Measurements from ENCODE around the gene SH3GL1.

Gene SH3GL1

DNA sequence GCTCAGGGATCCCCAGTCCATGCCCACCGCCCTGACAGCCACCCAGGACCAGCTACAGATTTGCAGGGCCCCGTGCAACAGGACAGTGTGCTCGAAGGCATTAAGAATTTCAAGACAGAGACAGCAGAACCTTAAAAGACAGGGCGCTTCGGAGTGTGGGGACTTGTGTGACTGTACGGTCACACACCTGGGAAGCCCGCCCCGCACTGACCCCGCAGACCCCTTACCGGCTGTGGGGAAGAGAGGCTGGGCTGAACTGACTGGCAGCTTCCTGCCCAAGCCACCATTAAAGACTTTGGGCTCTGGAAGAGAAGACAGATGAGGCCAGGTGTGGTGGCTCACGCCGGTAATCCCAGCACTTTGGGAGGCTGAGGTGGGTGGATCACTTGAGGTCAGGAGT lies 76.1 kb downstream of the SH3GL1 start:
- H3K9me3 ChIP-seq (ENCODE audit: control insufficient read depth in 5 of 5, low read length in 5 of 5), result peaks cover 0 to 4% (median 0%) of the 10 kb centered on the region in 5 donors
- H3K4me1 ChIP-seq (ENCODE audit: control insufficient read depth in 5 of 5, insufficient read depth in 5 of 5, low read length in 5 of 5), result peaks cover 0 to 23% (median 18%) of the 10 kb centered on the region in 5 donors
- peaks cover 0 to 11% (median 7%) of the 10 kb centered on the region in 5 donors for H3K27me3 ChIP-seq (ENCODE audit: control insufficient read depth in 5 of 5, insufficient read depth in 4 of 5, low read length in 5 of 5)
- no peaks in the 10 kb centered on the region for H3K36me3 ChIP-seq (ENCODE audit: control insufficient read depth in 5 of 5, insufficient read depth in 5 of 5, low read length in 5 of 5)
- H3K9ac ChIP-seq (ENCODE audit: low read length in 5 of 5), result no peak overlapping the region
- H3K4me3 ChIP-seq (ENCODE audit: low read depth in 1 of 5, low read length in 5 of 5), result no peak overlapping the region
- no peak overlapping the region for H3K27ac ChIP-seq (ENCODE audit: low read depth, low read length)

DNA sequence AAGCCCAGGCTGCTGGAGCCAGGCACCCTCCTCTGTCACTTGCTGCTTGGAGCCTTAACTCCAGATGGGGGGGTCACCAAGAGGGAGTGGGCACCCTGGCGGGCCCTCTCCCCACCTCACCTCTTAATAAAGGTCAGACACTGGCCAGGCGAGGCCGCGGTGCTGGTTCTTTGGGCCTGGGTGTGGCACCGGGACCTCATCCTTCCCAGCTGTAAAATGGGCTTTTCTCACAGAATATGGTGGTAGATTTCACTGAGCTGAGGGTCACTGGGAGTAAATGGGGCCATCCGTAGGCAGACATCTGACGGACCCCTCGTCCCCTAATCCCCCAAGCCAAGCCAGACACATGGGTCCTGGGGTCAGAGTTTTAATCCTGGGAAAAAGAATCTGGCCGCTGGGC lies 76.7 kb downstream of the SH3GL1 start:
- H3K4me3 ChIP-seq (ENCODE audit: low read depth in 1 of 5, low read length in 5 of 5), result no peak overlapping the region
- H3K9ac ChIP-seq (ENCODE audit: low read length in 5 of 5), result no peak overlapping the region
- H3K27ac ChIP-seq (ENCODE audit: low read depth, low read length), result no peak overlapping the region
- peaks cover 0 to 4% (median 0%) of the 10 kb centered on the region in 5 donors for H3K9me3 ChIP-seq (ENCODE audit: control insufficient read depth in 5 of 5, low read length in 5 of 5)
- H3K27me3 ChIP-seq (ENCODE audit: control insufficient read depth in 5 of 5, insufficient read depth in 4 of 5, low read length in 5 of 5), result peaks cover 0 to 11% (median 7%) of the 10 kb centered on the region in 5 donors
- H3K4me1 ChIP-seq (ENCODE audit: control insufficient read depth in 5 of 5, insufficient read depth in 5 of 5, low read length in 5 of 5), result peaks cover 0 to 18% (median 17%) of the 10 kb centered on the region in 5 donors
- no peaks in the 10 kb centered on the region for H3K36me3 ChIP-seq (ENCODE audit: control insufficient read depth in 5 of 5, insufficient read depth in 5 of 5, low read length in 5 of 5)

DNA sequence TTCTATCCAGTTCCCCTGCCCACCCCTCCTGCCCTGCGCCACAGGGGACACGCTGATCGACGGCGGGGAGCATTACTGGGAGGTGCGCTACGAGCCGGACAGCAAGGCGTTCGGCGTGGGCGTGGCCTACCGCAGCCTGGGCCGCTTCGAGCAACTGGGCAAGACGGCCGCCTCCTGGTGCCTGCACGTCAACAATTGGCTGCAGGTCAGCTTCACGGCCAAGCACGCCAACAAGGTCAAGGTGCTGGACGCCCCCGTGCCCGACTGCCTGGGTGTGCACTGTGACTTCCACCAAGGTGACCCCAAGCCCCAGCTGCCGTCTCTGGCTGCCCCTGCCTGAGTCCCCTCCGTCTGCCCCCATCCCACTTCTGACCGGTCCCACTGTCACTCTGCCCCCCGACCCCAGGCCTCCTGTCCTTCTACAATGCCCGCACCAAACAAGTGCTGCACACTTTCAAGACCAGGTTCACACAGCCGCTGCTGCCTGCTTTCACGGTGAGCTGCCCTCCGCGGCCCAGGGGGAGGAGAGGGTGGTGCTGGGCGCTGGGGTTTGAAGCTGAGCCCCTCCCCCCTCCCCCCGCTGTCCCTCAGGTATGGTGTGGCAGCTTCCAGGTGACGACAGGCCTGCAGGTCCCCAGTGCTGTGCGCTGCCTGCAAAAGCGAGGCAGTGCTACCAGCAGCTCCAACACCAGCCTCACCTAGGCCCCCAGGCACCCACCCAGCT lies 77.2 kb downstream of the SH3GL1 start:
- peaks cover 0 to 4% (median 0%) of the 10 kb centered on the region in 5 donors for H3K9me3 ChIP-seq (ENCODE audit: control insufficient read depth in 5 of 5, low read length in 5 of 5)
- H3K4me3 ChIP-seq (ENCODE audit: low read depth in 1 of 5, low read length in 5 of 5), result no peak overlapping the region
- peaks cover 0 to 11% (median 7%) of the 10 kb centered on the region in 5 donors for H3K27me3 ChIP-seq (ENCODE audit: control insufficient read depth in 5 of 5, insufficient read depth in 4 of 5, low read length in 5 of 5)
- H3K36me3 ChIP-seq (ENCODE audit: control insufficient read depth in 5 of 5, insufficient read depth in 5 of 5, low read length in 5 of 5), result no peaks in the 10 kb centered on the region
- H3K9ac ChIP-seq (ENCODE audit: low read length in 5 of 5), result no peak overlapping the region
- H3K4me1 ChIP-seq (ENCODE audit: control insufficient read depth in 5 of 5, insufficient read depth in 5 of 5, low read length in 5 of 5), result peaks cover 0 to 15% (median 14%) of the 10 kb centered on the region in 5 donors
- no peak overlapping the region for H3K27ac ChIP-seq (ENCODE audit: low read depth, low read length)

DNA sequence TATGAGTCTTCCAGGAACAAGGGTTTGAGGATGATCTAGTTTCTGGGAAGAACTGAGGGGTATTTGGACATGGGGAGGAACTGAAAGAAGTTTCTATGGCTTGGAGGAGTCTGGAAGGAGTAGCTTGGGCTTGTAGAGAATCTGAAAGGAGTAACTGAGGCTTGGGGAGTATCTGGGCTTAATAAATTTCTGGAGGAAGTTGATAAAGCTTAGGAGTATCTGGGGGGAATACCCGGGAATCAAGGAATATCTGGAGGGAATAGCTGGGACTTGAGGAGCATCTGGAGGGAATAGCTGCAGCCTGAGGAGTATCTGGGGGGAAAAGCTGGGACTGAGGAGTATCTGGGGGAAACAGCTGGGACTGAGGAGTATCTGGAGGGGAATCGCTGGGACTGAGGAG lies 79.9 kb downstream of the SH3GL1 start:
- Histone ChIP-seq H3K9me3 (ENCODE audit: control insufficient read depth in 5 of 5, low read length in 5 of 5) (peaks cover 0 to 4% (median 0%) of the 10 kb centered on the region in 5 donors), H3K4me1 (ENCODE audit: control insufficient read depth in 5 of 5, insufficient read depth in 5 of 5, low read length in 5 of 5) (no peaks in the 10 kb centered on the region), H3K27me3 (ENCODE audit: control insufficient read depth in 5 of 5, insufficient read depth in 4 of 5, low read length in 5 of 5) (peaks cover 0 to 2% (median 0%) of the 10 kb centered on the region in 5 donors), H3K36me3 (ENCODE audit: control insufficient read depth in 5 of 5, insufficient read depth in 5 of 5, low read length in 5 of 5) (no peaks in the 10 kb centered on the region), H3K9ac (ENCODE audit: low read length in 5 of 5) (no peak overlapping the region), H3K4me3 (ENCODE audit: low read depth in 1 of 5, low read length in 5 of 5) (no peak overlapping the region), H3K27ac (ENCODE audit: low read depth, low read length) (no peak overlapping the region)

GRCh38 chr19:4319067-4319718 lies 81.2 kb downstream of the SH3GL1 start:
- no peaks in the 10 kb centered on the region for H3K36me3 ChIP-seq (ENCODE audit: control insufficient read depth in 5 of 5, insufficient read depth in 5 of 5, low read length in 5 of 5)
- peaks cover 0 to 1% (median under 1%) of the 10 kb centered on the region in 5 donors for H3K4me1 ChIP-seq (ENCODE audit: control insufficient read depth in 5 of 5, insufficient read depth in 5 of 5, low read length in 5 of 5)
- no peak overlapping the region for H3K9ac ChIP-seq (ENCODE audit: low read length in 5 of 5)
- no peak overlapping the region for H3K27ac ChIP-seq (ENCODE audit: low read depth, low read length)
- peaks cover 0 to 4% (median 0%) of the 10 kb centered on the region in 5 donors for H3K9me3 ChIP-seq (ENCODE audit: control insufficient read depth in 5 of 5, low read length in 5 of 5)
- peaks cover 0 to 2% (median 0%) of the 10 kb centered on the region in 5 donors for H3K27me3 ChIP-seq (ENCODE audit: control insufficient read depth in 5 of 5, insufficient read depth in 4 of 5, low read length in 5 of 5)
- no peak overlapping the region for H3K4me3 ChIP-seq (ENCODE audit: low read depth in 1 of 5, low read length in 5 of 5)

GRCh38 chr19:4318460-4318859 lies 81.9 kb downstream of the SH3GL1 start:
- H3K9ac ChIP-seq (ENCODE audit: low read length in 5 of 5), result no peak overlapping the region
- H3K27ac ChIP-seq (ENCODE audit: low read depth, low read length), result no peak overlapping the region
- H3K4me3 ChIP-seq (ENCODE audit: low read depth in 1 of 5, low read length in 5 of 5), result no peak overlapping the region
- peaks cover 0 to 4% (median 0%) of the 10 kb centered on the region in 5 donors for H3K9me3 ChIP-seq (ENCODE audit: control insufficient read depth in 5 of 5, low read length in 5 of 5)
- peaks cover 0 to 2% (median 0%) of the 10 kb centered on the region in 5 donors for H3K27me3 ChIP-seq (ENCODE audit: control insufficient read depth in 5 of 5, insufficient read depth in 4 of 5, low read length in 5 of 5)
- H3K4me1 ChIP-seq (ENCODE audit: control insufficient read depth in 5 of 5, insufficient read depth in 5 of 5, low read length in 5 of 5), result peaks cover 0 to 5% (median 3%) of the 10 kb centered on the region in 5 donors
- no peaks in the 10 kb centered on the region for H3K36me3 ChIP-seq (ENCODE audit: control insufficient read depth in 5 of 5, insufficient read depth in 5 of 5, low read length in 5 of 5)

DNA sequence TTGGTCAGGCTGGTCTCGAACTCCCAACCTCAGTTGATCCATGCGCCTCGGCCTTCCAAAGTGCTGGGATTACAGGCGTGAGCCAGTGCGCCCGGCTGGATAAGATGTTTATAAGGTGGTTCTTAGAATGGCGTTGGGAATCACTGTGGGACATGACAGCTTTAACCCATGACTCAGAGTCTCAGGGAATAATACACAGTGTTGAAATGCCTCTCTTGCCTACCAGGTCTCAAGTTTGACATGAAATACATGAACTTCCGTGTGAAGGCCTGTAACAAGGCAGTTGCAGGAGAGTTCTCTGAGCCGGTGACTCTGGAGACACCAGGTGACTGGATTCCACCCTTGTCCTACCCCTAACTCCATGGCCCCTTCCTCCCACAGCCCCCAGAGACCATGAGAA lies 83.4 kb downstream of the SH3GL1 start:
- no peak overlapping the region for H3K9ac ChIP-seq (ENCODE audit: low read length in 5 of 5)
- H3K9me3 ChIP-seq (ENCODE audit: control insufficient read depth in 5 of 5, low read length in 5 of 5), result no peaks in the 10 kb centered on the region
- H3K27ac ChIP-seq (ENCODE audit: low read depth, low read length), result no peak overlapping the region
- H3K4me1 ChIP-seq (ENCODE audit: control insufficient read depth in 5 of 5, insufficient read depth in 5 of 5, low read length in 5 of 5), result peaks cover 0 to 5% (median 3%) of the 10 kb centered on the region in 5 donors
- H3K36me3 ChIP-seq (ENCODE audit: control insufficient read depth in 5 of 5, insufficient read depth in 5 of 5, low read length in 5 of 5), result no peaks in the 10 kb centered on the region
- no peak overlapping the region for H3K4me3 ChIP-seq (ENCODE audit: low read depth in 1 of 5, low read length in 5 of 5)
- H3K27me3 ChIP-seq (ENCODE audit: control insufficient read depth in 5 of 5, insufficient read depth in 4 of 5, low read length in 5 of 5), result peaks cover 0 to 2% (median 0%) of the 10 kb centered on the region in 5 donors

DNA sequence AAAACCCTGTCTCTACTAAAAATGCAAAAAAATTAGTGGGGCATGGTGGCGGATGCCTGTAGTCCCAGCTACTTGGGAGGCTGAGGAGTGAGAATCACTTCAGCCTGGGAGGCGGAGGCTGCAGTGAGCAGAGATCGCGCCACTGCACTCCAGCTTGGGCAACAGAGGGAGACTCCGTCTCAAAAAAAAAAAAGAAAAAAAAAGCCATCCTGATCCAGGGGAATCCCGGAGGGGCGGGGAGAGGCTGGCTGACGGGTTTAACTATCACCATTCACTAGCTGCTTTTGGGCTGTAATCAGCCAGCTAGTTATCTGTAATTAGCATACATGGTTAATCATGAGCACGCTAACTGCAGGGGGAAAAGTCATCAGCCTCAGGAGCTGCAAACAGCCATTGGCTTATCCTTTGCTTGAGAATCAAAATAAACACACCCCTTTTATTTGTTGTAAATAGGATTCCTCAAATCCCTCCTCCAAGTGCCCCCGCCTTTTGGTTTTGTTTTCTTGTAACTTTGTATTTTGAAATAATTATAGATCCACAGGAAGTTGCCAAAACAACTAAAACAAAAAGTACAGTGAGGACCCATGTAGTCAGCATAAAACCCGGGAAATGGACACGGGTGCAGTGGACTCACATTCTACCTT lies 86.4 kb downstream of the SH3GL1 start:
- Histone ChIP-seq H3K9me3 (ENCODE audit: control insufficient read depth in 5 of 5, low read length in 5 of 5) (no peaks in the 10 kb centered on the region), H3K36me3 (ENCODE audit: control insufficient read depth in 5 of 5, insufficient read depth in 5 of 5, low read length in 5 of 5) (no peaks in the 10 kb centered on the region), H3K27me3 (ENCODE audit: control insufficient read depth in 5 of 5, insufficient read depth in 4 of 5, low read length in 5 of 5) (peaks cover 0 to 4% (median 0%) of the 10 kb centered on the region in 5 donors), H3K4me3 (ENCODE audit: low read depth in 1 of 5, low read length in 5 of 5) (peak overlapping the region in 3 of 5 donors; percentile 25 to 43 (median 42)), H3K27ac (ENCODE audit: low read depth, low read length) (no peak overlapping the region), H3K4me1 (ENCODE audit: control insufficient read depth in 5 of 5, insufficient read depth in 5 of 5, low read length in 5 of 5) (peaks cover 0 to 5% (median 3%) of the 10 kb centered on the region in 5 donors), H3K9ac (ENCODE audit: low read length in 5 of 5) (no peak overlapping the region)
